Right atrium auricular region (tissue), 2 donors: ENCODE results near the gene TRAF2. TPM values are rescaled to one million over a fixed set of nuclear protein-coding genes. Genes with fewer than 3 reads are reported as not detected.
A peak's percentile ranks its signal among the peaks of the same experiment; 100 is the strongest.
"Not testable (repeated sequence)": the region's sequence is repeated elsewhere in the genome, so short reads cannot be mapped to it uniquely, and the experiment has no call there.

Experiments used
- DNase-seq: peaks from one replicate; pipeline ENCODE4 v3.0.0-alpha.2; 2019; ENCODE audit warnings: low spot score
- H3K27ac ChIP-seq, 2 donors: fragments of 200-600 bp; sonication (generic); 1 replicate in 1 of 2; 2 replicates in 1 of 2; pipeline ENCODE4 v1.5.1; 2016 to 2019
- H3K27me3 ChIP-seq, 2 donors: fragments of 200-600 bp; sonication (generic); one replicate each; pipeline versions ENCODE4 v1.5.1 to v1.6.0; 2017 to 2019
- H3K36me3 ChIP-seq: fragments of 200-600 bp; sonication (generic); one replicate; pipeline ENCODE4 v1.5.1; 2016
- H3K4me1 ChIP-seq, 2 donors: fragments of 200-600 bp; sonication (generic); one replicate each; pipeline versions ENCODE4 v1.5.1 to v1.6.0; 2017 to 2019
- H3K4me3 ChIP-seq, 2 donors: fragments of 200-600 bp; sonication (generic); 1 replicate in 1 of 2; 2 replicates in 1 of 2; pipeline ENCODE4 v1.5.1; 2017 to 2019; ENCODE audit warnings: mild to moderate bottlenecking in 1 of 2, moderate library complexity in 1 of 2
- H3K9me3 ChIP-seq, 2 donors: fragments of 200-600 bp; sonication (generic); one replicate each; pipeline ENCODE4 v1.5.1; 2019
- total RNA-seq, 2 donors: library from RNA; depleted of rRNA; stranded (reverse); fragments of >200 nt; gene quantifications; one replicate each; pipeline ENCODE4 v1.1.0, GENCODE V29; 2016
- TF ChIP-seq, protein P1 (sequence below), 2 donors: fragments of 200-600 bp; sonication (generic); IDR thresholded peaks; one replicate each; pipeline ENCODE4 v1.5.1; 2019; ENCODE audit warnings: antibody characterized with exemption in 2 of 2

The TRAF2 gene
- total RNA-seq, 2 donors from 2014 or later: 1.9 to 4.1 TPM

DNA sequence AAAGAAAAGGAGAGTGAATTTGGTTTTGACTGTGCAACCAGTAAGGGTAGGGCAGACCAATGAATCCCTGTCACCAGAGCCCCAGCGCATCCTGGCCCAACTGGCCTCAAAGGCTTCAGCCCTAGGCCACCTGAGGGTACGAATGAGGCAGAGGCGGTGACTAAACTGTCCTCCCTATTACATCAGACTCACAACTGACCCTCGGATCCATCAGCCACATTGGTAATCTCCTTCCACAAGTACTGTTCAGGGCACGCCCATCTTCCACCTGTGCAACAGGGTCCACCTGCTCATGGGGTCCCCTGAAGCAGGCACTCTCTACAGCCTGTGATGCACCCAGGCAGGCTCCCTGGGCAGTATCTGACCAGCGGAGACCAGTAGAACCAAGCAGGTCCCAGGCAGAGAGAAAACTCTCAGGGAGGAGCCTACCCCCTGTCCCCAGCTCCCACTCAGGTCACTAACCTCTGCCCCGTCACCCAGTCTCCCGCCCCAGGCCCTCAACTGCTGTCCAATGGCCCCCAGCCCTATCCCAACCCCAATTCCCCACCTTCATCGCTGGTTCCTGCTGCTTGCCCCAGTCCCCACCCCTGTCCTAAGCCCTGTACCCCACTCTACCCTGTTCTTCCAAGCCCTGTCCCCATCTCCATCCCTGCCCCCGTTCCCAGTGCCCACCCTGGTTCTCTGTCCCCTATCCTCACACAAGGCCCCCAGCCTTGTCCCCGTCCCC lies 21.1 kb upstream of the TRAF2 start:
- no peak for DNase-seq
- TF ChIP-seq, protein P1, sequence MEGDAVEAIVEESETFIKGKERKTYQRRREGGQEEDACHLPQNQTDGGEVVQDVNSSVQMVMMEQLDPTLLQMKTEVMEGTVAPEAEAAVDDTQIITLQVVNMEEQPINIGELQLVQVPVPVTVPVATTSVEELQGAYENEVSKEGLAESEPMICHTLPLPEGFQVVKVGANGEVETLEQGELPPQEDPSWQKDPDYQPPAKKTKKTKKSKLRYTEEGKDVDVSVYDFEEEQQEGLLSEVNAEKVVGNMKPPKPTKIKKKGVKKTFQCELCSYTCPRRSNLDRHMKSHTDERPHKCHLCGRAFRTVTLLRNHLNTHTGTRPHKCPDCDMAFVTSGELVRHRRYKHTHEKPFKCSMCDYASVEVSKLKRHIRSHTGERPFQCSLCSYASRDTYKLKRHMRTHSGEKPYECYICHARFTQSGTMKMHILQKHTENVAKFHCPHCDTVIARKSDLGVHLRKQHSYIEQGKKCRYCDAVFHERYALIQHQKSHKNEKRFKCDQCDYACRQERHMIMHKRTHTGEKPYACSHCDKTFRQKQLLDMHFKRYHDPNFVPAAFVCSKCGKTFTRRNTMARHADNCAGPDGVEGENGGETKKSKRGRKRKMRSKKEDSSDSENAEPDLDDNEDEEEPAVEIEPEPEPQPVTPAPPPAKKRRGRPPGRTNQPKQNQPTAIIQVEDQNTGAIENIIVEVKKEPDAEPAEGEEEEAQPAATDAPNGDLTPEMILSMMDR (IDR thresholded peaks at IDR 0.05): no peak
- H3K27ac ChIP-seq: peak overlapping the region; percentile 90 to 95

DNA sequence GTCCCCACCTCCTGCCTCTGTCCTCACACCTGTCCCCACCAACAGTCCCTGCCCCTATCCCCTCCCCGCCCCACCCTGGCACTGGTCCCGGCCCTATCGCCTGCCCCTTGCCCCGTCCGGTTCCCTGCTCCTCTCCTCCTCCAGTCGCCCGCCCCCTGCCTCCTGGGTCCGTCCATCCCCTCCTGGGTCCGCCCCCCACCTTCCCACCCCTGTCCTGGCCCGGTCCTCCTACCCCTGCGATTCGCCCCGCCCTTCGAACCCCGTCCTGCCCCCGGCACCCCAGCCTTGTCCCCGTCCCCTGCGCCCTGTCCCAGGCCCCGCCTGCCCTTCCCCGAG lies 20.6 kb upstream of the TRAF2 start:
- Histone ChIP-seq H3K4me3 (peak overlapping the region; percentile 96 to 100), H3K27me3 (no peaks in the 10 kb centered on the region), H3K9me3 (no peaks in the 10 kb centered on the region), H3K27ac (peak overlapping the region; percentile 90 to 95), H3K4me1 (peaks cover 0 to 26% of the 10 kb centered on the region in 2 donors), H3K36me3 (peaks cover 32% of the 10 kb centered on the region)
- no peak for DNase-seq
- TF ChIP-seq, protein P1 (IDR thresholded peaks at IDR 0.05): no peak

More for the DNA sequence above, 21.1 kb upstream of the TRAF2 start:
- Histone ChIP-seq H3K36me3 (peaks cover 35% of the 10 kb centered on the region), H3K4me1 (peaks cover 0 to 26% of the 10 kb centered on the region in 2 donors), H3K27me3 (no peaks in the 10 kb centered on the region), H3K9me3 (no peaks in the 10 kb centered on the region), H3K4me3 (peak overlapping the region; percentile 96 to 100)

DNA sequence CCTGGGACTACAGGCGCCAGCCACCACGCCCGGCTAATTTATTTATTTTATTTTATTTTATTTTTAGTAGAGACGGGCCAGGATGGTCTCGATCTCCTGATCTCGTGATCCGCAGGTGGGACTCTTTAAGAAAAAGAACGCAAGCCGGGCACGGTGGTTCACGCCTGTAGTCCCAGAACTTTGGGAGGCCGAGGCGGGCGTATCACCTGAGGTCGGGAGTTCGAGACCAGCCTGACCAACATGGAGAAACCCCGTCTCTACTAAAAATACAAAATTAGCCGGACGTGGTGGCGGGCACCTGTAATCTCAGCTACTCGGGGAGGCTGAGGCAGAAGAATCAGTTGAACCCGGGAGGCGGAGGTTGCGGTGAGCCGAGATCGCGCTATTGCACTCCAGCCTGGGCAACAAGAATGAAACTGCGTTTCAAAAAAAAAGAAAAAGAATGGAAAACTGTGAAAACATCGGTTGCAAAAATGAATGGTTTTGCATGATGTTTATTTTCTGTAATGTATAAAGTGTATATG lies 19.4 kb upstream of the TRAF2 start:
- peak overlapping the region; percentile 67 to 95 for H3K27ac ChIP-seq
- H3K4me3 ChIP-seq: peak overlapping the region; percentile 96 to 100
- DNase-seq, H3K27me3 ChIP-seq, H3K9me3 ChIP-seq: not testable (repeated sequence)
- peaks cover 0 to 26% of the 10 kb centered on the region in 2 donors for H3K4me1 ChIP-seq
- H3K36me3 ChIP-seq: peaks cover 20% of the 10 kb centered on the region

DNA sequence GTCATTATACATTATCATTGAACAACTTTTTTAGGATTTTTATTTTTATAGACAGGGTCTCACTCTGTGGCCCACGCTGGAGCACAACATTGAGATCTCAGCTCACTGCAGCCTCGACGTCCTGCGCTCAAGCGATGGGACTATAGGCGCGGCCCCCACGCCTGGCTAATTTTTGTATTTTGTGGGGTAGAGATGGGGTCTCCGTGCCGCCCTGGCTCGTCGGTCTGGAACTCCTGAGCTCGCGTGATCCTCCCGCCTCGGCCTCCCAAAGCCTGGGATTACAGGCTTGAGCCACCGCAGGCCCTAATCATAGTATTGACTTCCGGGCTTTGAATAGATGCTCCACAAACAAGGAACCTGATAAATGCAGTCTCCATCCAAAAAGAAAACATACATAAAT lies 18.8 kb upstream of the TRAF2 start:
- Histone ChIP-seq H3K9me3 (no peaks in the 10 kb centered on the region), H3K36me3 (peaks cover 14% of the 10 kb centered on the region), H3K4me1 (peaks cover 0 to 26% of the 10 kb centered on the region in 2 donors), H3K27ac (no peak overlapping the region), H3K4me3 (no peak overlapping the region), H3K27me3 (no peaks in the 10 kb centered on the region)
- no peak for DNase-seq
- TF ChIP-seq, protein P1 (IDR thresholded peaks at IDR 0.05): no peak

DNA sequence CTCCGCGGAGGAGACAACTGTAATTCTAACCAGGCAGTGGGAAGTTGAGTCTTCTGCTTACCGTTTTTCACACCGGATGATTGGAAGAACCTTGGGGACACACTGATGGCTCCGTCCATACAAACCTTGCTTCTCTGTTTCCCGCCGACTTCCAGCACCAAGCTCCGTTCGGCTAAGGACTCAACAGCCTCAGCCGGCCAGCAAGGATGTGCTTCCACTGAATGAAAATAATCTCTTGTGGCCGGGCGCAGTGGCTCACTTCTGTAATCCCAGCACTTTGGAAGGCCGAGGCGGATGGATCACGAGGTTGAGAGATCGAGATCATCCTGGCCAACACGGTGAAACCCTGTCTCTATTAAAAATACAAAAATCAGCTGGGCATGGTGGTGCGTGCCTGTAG lies 18.4 kb upstream of the TRAF2 start:
- Histone ChIP-seq H3K4me1 (peaks cover 0 to 26% of the 10 kb centered on the region in 2 donors), H3K9me3 (no peaks in the 10 kb centered on the region), H3K36me3 (peaks cover 10% of the 10 kb centered on the region), H3K4me3 (no peak overlapping the region), H3K27me3 (no peaks in the 10 kb centered on the region), H3K27ac (no peak overlapping the region)
- no peak for DNase-seq
- TF ChIP-seq, protein P1 (IDR thresholded peaks at IDR 0.05): no peak

DNA sequence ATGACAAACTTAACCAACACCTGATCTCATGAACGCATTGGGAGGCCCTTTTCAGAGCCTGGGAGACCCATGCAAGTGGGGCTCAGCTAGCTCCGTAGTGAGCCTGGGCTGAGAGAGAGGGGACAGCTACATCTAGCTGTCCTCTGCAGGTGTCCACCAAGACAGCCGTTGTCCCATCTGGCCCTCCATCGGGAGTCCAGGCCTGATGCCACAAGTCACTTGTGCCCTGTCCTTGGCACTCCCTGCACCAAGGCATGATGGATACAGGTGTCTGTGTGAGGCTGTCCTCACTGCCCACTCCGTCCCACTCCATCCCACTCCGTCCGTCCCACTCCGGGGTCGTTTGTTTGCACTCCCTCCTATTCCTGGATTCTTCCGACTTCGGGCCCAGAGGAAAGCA lies 17.7 kb upstream of the TRAF2 start:
- no peak overlapping the region for H3K27ac ChIP-seq
- peaks cover 0 to 26% of the 10 kb centered on the region in 2 donors for H3K4me1 ChIP-seq
- TF ChIP-seq, protein P1 (IDR thresholded peaks at IDR 0.05): no peak
- peaks cover 3% of the 10 kb centered on the region for H3K36me3 ChIP-seq
- H3K9me3 ChIP-seq: no peaks in the 10 kb centered on the region
- no peaks in the 10 kb centered on the region for H3K27me3 ChIP-seq
- H3K4me3 ChIP-seq: no peak overlapping the region
- DNase-seq: no peak

DNA sequence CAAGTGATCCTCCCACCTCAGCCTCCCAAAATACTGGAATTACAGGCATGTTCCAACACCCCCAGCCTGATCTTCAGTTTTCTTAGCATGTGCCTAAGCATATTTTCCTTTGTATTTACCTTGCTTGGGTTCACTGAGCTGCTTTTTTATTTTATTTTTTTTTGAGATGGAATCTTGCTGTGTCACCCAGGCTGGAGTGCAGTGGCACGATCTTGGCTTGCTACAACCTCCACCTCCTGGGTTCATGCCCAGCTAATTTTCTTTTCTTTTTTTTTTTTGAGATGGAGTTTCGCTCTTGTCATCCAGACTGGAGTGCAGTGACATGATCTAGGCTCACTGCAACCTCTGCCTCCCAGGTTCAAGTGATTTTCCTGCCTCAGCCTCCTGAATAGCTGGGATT lies 16.7 kb upstream of the TRAF2 start:
- not testable (repeated sequence) for H3K4me3 ChIP-seq, H3K27ac ChIP-seq, DNase-seq, H3K36me3 ChIP-seq, H3K9me3 ChIP-seq, H3K27me3 ChIP-seq
- peaks cover 0 to 18% of the 10 kb centered on the region in 2 donors for H3K4me1 ChIP-seq
